GM18870 (cell line): ENCODE data around the gene RNASE12.
"Not testable (repeated sequence)": the region's sequence is repeated elsewhere in the genome, so short reads cannot be mapped to it uniquely, and the experiment has no call there.

Experiments
- ATAC-seq: cut with Tn5 transposase; IDR thresholded peaks from one replicate; pipeline ENCODE4 v1.9.1; 2021; ENCODE audit warnings: moderate library complexity; ENCODE audit not compliant: unreplicated experiment

The RNASE12 gene

GRCh38 chr14:20614038-20614840 lies 23.1 kb upstream of the RNASE12 start:
- ATAC-seq = no peak

- peak; percentile 64 for ATAC-seq
These were observed 22.2 kb upstream of the RNASE12 start for GRCh38 chr14:20613094-20614037.

DNA sequence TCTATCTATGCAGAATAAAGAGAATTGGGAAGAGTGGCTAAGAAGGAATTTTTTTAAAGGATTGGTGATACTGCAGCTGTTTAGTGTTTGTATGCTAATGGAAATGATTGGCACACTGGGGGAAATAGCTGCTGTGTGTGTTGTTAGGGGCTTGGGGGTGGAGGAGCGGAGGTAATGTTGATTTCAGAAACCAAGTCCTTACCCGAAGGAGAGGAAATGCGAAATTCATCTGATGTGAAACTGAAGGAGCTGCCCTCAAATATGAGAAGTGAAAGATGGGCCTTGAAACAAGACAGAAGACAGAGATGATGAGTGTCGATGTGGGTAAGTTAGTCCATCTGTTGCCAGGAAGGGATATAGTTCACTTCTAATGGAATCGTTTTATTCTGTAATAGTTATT lies 21.2 kb upstream of the RNASE12 start:
- no peak for ATAC-seq

DNA sequence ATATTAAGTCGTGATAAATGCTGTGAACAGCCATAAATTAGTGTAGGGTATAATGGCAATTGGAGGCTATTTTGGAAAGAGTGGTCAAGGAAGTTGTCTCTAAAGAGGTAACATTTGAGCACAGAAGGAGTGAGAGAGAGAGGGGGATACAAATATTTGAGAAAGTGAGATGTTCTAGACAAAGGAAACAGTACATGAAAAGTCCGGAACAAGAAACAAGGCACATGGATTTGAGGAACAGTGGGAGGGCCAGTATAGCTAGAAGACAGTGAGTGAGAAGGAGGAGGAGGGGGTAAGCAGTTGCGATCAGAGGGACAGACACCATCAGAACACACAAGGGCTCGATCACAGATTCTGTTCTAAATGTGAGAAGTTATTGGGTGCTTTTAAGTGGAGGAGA lies 20.1 kb upstream of the RNASE12 start:
- no peak for ATAC-seq

DNA sequence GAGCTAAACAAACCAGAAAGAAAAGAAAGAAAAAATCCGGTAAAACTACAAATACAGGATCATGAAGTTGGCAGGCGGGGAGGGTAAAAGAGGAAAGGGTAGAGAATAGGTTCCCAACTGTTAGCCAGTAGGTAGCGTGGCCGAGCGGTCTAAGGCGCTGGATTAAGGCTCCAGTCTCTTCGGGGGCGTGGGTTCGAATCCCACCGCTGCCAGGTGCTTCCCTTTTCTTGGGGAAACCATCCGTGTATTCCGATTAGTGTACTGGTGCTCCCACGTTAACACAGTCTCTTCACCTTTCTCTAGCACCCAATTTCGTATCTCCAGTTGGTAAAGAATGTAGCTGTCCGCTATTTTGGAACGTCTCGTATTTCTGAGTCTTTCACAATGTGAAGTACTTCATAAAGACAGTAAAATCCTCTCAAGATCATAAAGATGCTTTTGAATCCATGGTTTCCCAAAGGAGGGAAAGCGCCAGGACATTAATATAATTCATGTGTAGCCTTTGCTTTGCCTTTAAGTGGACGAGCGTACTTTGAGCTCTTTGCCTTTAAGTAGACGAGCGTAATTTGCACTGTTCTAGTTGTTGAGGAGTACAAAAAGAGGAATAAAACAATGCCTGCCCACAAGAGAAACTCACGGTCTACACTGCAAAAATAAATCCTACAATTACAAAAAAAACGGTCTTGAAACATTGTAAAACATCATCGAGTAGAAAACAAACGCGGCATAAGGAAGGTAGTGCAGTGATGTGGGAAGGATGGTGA lies 19.0 kb upstream of the RNASE12 start:
- ATAC-seq = no peak

- peak; percentile 20 for ATAC-seq
These were observed 18.2 kb upstream of the RNASE12 start for GRCh38 chr14:20609215-20610001.

DNA sequence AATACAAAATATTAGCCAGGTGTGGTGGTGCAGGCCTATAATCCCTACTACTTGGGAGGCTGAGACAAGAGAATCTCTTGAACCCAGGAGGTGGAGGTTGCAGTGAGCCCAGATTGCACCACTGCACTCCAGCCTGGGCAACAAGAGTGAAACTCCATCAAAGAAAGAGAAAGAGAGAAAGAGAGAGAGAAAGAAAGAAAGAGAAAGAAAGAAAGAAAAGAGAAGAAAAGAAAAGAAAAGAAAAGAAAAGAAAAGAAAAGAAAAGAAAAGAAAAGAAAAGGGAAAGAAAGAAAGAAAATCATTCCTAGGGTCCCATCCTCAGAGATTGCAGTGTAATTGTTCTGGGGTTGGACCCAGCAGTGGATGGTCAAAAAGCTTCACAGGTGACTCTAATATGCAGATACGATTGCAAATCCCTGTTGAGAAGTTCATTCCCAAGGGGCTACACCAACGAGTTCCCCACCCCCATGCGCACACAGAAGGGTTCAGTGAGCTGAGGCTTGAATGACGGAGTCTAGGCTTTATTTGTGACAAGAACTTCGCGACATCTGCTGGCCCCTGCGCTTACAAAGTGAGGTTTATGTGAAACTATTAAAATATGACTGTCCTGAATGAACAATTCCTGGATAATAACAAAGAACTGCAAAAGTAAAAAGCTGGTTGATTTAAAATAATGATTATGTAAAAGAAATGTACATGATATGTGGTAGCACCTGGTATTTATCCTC lies 17.4 kb upstream of the RNASE12 start:
- no peak for ATAC-seq

DNA sequence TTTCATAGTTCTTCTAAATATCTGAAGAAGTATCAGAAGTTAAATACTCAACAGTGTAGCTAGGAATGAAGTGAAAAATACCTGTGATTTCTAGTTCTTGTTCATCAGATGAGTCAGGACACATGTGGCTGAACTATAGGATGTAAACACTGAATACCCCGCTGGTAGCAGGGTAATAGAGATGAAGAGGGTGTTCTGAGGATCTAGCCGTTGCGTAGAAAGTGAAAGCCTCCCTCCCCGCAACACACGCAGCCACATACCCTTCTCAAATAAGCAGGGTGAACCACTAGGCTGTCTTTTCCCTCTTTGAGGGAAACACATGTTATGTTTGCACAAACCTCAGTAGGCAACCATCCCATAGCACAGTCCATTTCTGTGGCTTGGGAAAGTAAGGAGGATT lies 16.4 kb upstream of the RNASE12 start:
- no peak for ATAC-seq

DNA sequence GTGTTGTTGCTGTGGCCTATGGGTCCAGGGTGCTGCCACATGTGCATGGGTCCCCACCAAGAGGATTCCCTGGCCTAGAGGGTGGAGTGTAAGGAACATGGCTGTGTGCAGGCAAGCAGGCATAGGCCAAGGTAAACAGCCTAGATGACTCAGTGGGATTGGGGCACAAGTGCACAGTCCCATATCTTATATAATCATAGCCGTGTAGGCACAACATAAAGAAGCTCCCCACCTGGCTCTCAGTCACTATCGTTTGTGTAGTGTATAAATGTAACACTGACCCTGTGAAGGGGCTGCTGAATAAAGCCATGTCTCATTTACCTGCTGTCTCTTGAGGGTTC lies 15.7 kb upstream of the RNASE12 start:
- no peak for ATAC-seq

- ATAC-seq = no peak
These were observed 15.2 kb upstream of the RNASE12 start for GRCh38 chr14:20606190-20606901.

- ATAC-seq = no peak
These were observed 12.9 kb upstream of the RNASE12 start for GRCh38 chr14:20603813-20604690.

DNA sequence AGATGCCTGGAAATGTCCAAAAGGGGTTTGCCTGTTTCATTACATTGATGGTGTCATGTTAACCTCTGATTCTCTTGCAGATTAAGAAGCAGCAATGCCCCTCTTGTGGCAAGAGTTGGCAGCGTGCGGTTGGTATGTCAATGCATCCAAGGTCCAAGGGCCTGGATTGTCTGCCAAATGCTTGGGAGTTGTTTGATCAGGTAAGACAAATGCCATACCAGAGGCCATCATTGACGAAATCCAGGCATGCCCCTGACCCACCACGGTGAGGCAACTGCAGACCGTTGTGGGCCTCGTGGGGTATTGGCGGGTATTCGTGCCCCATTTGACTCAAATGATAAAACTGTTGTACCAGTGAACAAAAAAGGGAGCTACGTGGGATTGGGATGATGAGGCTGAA lies 11.4 kb upstream of the RNASE12 start:
- no peak for ATAC-seq

DNA sequence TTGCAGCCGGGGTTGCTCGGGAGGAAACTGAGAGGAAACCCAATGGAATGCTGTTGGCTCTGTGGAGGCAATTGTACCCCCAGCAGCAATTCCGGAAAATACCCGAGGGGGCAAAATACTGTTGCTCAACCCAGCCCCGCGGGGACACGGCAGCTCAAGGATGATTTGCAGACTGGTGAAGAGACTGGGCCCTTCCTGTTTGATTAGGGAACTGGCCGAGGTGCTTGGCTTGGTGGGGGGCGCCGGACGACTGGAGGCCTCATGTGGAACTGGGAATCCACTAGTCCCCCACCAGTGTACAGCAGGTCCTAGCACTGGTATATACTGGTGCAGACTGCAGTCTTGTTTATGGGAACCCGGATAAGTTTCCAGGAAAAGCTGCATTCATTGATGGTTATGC lies 10.3 kb upstream of the RNASE12 start:
- ATAC-seq = no peak

DNA sequence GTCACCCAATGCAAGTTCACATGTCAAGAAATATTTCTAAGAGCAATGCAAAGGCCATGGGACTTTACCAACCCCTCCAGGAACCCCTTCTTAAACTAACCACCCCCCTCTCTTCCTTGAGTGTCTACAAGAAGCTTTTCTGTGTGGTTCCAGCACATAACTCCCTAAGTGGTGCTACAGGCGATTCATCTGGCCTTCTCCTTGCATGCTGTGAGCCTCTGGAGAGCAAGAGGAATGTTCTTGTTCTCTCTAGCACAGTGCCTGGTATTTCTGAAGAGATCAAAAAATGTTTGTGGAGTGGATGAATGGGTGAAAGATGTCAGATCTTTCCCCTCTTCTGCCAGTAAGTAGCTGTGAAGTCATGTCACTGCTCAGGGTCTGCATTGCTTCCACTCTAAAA lies 5.9 kb upstream of the RNASE12 start:
- ATAC-seq = no peak

- not testable (repeated sequence) for ATAC-seq
These were observed 4.5 kb upstream of the RNASE12 start for GRCh38 chr14:20595726-20596125.

DNA sequence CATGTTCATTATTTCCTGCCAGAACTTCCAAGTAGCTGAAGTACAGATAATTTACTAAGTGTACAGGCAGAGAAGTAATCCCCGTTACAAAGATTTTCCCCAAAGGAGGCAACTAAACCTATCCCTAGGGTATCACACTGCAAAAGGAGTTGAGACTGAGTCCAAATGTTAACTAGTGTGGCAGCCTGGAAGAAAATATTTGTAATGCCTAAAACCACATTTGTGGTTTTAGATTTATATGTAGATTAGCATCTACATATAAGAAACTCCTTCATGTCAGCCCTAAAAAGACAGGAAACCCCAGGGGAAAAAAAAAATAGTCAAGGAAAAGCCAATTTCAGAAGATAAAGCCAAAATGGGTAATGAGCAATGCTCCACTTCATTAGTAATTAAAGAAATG lies 1.4 kb upstream of the RNASE12 start:
- no peak for ATAC-seq

DNA sequence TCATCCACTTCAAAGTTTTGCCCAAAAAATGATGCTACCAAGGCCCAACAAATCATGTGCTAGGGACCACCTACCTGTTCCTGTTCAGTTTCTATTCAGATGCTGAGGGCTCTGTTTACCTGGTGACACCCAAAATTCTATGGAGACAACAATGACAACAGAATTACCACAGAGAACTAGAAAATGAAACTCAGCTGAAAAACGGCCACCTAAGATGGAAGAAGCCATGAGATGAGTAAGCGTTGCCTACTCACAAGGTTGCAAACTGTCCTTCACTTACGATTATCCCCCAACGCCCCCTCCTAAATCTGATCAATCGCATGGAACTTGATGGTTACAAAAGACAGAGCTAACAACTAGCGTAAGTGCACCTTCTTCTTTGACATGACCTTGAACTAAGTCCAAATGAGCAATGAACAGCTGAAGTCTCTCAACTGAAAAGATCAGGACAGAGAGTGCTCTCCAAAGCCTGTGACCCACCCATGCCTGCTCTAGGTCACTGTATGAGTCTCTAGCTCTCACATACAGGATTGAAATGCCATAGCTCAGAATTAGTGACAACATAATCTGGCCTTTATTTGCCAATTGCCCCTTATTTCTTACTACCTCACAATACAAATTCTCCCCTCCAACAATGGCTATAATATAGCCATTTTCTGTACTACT lies 3.6 kb downstream of the RNASE12 start, which contains the start of gene RNASE11:
TSS of gene RNASE11 (minus strand) at position 513 of the 666 bp plus-strand sequence.
- ATAC-seq = no peak

DNA sequence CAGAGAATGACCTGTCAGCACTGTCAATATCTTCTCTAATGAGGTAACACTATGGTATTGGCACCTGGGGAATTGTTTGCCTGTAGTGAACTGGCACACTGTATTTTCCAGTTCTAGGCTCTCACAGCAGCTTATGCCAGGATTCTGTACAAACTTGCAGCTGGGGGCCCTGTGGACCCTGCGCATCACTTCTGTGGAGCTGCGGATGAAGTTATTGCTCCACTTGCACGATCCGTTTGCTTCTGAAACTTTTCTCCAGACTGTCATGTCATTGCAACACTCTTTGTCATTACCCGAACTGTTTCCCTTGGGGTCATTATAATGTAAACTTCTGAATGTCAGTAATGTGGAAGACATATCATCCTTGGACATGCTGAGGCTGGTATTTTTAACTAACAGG lies 7.3 kb downstream of the RNASE12 start:
- no peak for ATAC-seq
